Ishikawa (cell line): ENCODE results near the gene FOXN3.
A peak's percentile ranks its signal among the peaks of the same experiment; 100 is the strongest.

ENCODE experiments used
- CREB1 ChIP-seq: IDR thresholded peaks from 2 replicates; pipeline ENCODE4 v1.6.1; 2012; ENCODE audit warnings: low read depth
- EGR1 ChIP-seq: IDR thresholded peaks from 2 replicates; pipeline ENCODE4 v1.6.1; 2012
- EP300 ChIP-seq: IDR thresholded peaks from 2 replicates; pipeline ENCODE4 v1.6.1; 2012; ENCODE audit warnings: borderline replicate concordance
- FOXM1 ChIP-seq: IDR thresholded peaks from 2 replicates; pipeline ENCODE4 v1.6.1; 2012; ENCODE audit warnings: low read depth, borderline replicate concordance
- MAX ChIP-seq: IDR thresholded peaks from 2 replicates; pipeline ENCODE4 v1.6.1; 2012
- TEAD4 ChIP-seq: IDR thresholded peaks from 2 replicates; pipeline ENCODE4 v1.6.1; 2012
- USF1 ChIP-seq: IDR thresholded peaks from 2 replicates; pipeline ENCODE4 v1.6.1; 2012
- ZBTB7A ChIP-seq: IDR thresholded peaks from 2 replicates; pipeline ENCODE4 v1.6.1; 2012; ENCODE audit warnings: low read depth
- TF ChIP-seq, protein P1 (sequence below): IDR thresholded peaks from 2 replicates; pipeline ENCODE4 v1.6.1; 2012; ENCODE audit warnings: low read depth, mild to moderate bottlenecking

DNA sequence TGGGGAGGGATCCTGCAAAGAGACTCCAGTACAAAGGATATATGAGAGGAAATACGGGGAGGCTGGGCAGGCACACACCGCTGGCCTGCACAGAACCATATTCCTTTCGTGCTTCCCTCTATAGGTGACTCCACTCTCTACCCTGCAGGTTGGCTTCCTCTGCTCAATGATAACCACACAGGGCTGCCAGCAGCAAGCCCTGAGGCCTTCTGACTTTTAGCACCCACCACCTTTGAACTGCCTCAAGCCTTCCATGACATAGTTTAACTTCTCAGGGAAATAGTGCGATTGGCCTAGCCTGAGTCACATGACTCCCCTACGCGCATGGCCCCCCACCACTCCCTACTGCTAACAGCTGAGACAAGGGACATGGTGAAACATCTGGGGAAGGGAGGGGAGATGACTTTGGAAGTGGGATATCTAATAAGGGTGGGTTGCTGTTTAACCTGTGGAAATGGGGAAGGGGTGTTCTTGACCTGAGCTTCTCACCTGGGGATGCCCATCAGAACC is 3.0 kb upstream of the FOXN3 start:
- TF ChIP-seq EP300 (no peak), FOXM1 (no peak), ZBTB7A (no peak), TEAD4 (no peak), EGR1 (no peak), USF1 (0 out of 2 replicates have a peak, but pooled peaks have one; percentile 6), MAX (no peak), CREB1 (no peak)
- TF ChIP-seq, protein P1, sequence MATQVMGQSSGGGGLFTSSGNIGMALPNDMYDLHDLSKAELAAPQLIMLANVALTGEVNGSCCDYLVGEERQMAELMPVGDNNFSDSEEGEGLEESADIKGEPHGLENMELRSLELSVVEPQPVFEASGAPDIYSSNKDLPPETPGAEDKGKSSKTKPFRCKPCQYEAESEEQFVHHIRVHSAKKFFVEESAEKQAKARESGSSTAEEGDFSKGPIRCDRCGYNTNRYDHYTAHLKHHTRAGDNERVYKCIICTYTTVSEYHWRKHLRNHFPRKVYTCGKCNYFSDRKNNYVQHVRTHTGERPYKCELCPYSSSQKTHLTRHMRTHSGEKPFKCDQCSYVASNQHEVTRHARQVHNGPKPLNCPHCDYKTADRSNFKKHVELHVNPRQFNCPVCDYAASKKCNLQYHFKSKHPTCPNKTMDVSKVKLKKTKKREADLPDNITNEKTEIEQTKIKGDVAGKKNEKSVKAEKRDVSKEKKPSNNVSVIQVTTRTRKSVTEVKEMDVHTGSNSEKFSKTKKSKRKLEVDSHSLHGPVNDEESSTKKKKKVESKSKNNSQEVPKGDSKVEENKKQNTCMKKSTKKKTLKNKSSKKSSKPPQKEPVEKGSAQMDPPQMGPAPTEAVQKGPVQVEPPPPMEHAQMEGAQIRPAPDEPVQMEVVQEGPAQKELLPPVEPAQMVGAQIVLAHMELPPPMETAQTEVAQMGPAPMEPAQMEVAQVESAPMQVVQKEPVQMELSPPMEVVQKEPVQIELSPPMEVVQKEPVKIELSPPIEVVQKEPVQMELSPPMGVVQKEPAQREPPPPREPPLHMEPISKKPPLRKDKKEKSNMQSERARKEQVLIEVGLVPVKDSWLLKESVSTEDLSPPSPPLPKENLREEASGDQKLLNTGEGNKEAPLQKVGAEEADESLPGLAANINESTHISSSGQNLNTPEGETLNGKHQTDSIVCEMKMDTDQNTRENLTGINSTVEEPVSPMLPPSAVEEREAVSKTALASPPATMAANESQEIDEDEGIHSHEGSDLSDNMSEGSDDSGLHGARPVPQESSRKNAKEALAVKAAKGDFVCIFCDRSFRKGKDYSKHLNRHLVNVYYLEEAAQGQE, result no peak
